GM19193 (cell line): ENCODE data around the gene TEX29.

Experiments
- POLR2A ChIP-seq: IDR thresholded peaks from 4 replicates; pipeline ENCODE4 v1.6.1; 2011; ENCODE audit not compliant: insufficient read depth, insufficient read length; ENCODE audit errors: extremely low read depth

TEX29 gene

DNA sequence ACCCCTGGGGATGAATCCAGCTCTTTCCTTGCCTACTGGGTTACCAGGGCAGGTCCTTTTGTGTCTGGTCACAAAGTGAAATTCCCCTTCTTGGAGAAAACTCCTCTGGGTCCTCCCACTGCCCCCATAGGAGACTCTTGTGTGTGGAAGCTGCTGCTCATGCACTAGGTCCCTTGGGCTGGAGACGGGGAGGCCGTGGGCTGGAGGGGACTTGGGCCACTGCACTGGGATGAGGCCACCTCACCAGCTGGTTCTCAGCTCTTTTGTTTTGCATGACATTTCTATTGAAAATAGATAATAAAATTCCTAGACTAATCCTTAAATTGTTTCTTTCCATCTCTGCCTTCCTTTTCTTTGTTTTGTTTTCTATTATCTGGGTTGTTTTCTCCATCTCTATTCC is 62.4 kb downstream of the TEX29 start:
- TF ChIP-seq POLR2A: no peak

GRCh38 chr13:111383591-111384440 is 63.4 kb downstream of the TEX29 start:
- TF ChIP-seq POLR2A: no peak

- TF ChIP-seq POLR2A: no peak
Observed at GRCh38 chr13:111384441-111385182, 64.2 kb downstream of the TEX29 start.

- TF ChIP-seq POLR2A: no peak
Observed at GRCh38 chr13:111385183-111385857, 64.9 kb downstream of the TEX29 start.

DNA sequence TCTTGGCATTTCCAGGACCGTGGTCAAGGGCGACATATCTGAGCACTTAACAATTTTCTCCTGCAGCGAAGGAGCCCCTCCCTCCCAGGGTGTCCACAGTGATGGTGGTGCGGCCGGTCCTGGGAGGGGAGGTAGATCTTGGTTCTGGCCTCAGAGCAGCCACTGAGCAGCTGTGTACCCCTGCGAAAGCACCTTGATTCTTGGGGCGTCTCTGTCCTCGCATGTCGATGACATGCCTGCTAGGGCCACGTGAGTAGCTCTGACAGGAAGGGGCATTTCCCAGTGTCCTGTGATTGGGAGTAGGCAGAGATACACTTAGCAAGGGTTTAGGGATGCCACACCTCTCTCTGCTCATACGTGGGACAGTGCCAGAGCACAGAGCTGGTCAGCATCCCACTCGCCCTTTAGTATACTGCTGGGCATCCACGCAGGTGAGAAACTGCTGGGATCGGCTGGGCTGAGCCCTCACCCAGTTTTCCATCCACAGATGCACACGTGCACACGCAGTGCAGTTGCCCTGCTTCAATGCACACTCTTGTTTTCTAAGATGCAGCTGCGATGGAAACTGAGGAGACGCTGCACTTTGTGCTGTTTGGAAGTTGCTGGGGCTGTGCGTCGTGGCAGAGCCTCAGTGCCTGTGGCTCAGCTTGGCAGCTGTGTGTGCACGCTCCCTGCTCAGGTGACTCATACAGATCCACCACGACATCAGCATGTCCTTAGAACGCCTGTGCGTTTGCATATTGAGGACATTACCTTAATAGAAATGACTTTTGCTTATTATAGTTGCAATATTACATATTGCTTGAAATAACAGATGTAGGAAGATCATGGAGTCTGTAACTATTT is 66.8 kb downstream of the TEX29 start:
- no peak for TF ChIP-seq POLR2A

GRCh38 chr13:111387945-111388600 is 67.6 kb downstream of the TEX29 start:
- no peak for TF ChIP-seq POLR2A

- no peak for TF ChIP-seq POLR2A
Observed at GRCh38 chr13:111388851-111389500, 68.5 kb downstream of the TEX29 start.

DNA sequence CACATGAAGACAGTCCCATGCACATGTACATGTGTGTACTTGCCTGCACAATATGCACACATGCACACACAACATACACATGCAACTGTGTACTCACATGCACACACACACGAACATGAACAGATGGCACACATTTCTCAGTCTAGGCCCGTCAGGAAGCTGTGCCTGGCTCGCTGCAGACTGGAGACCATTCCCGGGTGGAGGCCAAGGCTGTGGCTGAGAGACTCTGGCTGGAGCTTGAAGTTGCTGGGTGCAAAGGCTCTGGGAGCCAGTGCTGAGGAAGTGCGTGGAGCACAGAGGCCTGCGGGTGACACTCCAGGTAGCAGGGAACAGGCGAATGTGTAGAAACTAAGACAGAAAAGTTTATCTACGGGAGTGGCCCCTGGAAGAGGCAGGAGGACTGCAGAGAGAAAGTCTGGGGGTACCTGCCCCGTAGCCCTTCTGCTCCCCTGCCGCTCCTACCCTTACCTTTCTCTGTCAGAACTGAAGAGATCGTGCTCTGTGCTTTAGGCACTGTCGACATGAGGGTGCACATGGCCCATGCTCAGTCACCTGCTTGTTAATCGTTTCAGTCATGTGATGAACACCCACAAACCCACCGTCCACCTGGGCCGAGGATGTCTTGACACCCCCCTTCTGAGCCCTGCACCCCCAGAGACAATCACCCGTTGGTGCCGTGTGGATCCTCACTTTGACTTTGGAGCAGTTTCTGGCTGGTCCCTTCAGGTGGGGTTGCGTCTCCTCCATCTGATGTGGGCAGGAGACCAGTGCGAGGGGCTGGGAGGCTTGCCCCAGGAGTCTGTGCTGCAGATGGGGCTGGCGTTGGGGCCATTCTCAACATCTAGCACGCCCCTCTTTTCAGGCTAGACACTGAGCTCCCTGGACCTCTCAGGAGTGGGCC is 69.4 kb downstream of the TEX29 start:
- no peak for TF ChIP-seq POLR2A

DNA sequence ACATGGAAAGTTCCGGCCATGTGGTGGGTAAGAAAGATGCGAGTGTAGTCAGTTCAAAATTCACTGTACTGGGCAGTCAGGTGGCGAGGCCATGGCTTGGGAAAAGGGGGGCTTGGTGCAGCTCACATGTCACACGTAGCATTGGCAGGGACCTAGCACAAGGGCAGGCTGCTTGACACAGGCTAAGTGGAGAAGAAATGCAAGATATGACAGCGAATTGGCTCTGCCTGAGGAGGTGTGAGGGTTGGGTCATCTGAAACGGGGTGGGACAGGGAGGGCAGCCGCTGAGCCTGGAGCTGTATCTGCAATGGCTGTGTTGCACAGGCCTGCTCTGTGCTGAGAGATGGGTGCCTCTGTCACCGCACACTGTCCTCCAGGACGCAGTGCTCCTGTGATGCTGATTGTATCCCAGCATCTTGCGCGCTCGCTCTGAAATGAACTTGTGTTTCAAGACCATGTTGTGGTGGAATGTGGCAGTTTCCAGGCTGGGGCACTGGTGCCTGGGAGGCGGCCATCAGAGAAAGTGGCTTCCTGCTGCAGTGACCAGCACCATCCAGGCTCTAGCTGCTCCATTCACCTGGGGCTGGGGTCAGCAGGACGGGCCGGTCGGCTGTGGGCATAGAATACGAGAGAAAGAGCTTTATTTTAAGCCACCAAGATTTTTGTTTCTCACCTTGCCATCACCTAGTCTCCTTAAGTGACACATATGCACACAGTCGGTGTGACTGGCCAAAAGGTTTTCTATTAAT is 70.3 kb downstream of the TEX29 start:
- no peak for TF ChIP-seq POLR2A

GRCh38 chr13:111392486-111392885 is 72.0 kb downstream of the TEX29 start:
- TF ChIP-seq POLR2A: no peak

- no peak for TF ChIP-seq POLR2A
Observed at GRCh38 chr13:111393221-111393790, 72.9 kb downstream of the TEX29 start.
